Liver (tissue), 9 donors: Measurements from ENCODE around the gene FOXF2. TPM values are rescaled to one million over a fixed set of nuclear protein-coding genes. Genes with fewer than 3 reads are reported as not detected.
A peak's percentile ranks its signal among the peaks of the same experiment; 100 is the strongest.

ENCODE experiments used
- DNase-seq: peaks from one replicate; pipeline ENCODE4 v3.0.0-alpha.2; 2017; ENCODE audit warnings: low spot score
- H3K27ac ChIP-seq, 2 donors: one replicate each; pipeline ENCODE4 v1.7.0; 2013; ENCODE audit warnings: inconsistent platforms in 2 of 2, low read length in 2 of 2, control low read depth in 1 of 2, low read depth in 1 of 2, mild to moderate bottlenecking in 1 of 2
- H3K27me3 ChIP-seq, 4 donors: one replicate each; pipeline versions ENCODE4 v1.6.1 to v1.7.0; 2013; ENCODE audit warnings: low read length in 3 of 4, inconsistent platforms in 1 of 4, mild to moderate bottlenecking in 1 of 4, moderate library complexity in 1 of 4; ENCODE audit not compliant: control insufficient read depth in 4 of 4, insufficient read depth in 4 of 4
- H3K36me3 ChIP-seq, 4 donors: one replicate each; pipeline versions ENCODE4 v1.6.1 to v1.7.0; 2013; ENCODE audit warnings: low read length in 3 of 4, mild to moderate bottlenecking in 3 of 4, low read depth in 1 of 4, moderate library complexity in 1 of 4; ENCODE audit not compliant: control insufficient read depth in 4 of 4, insufficient read depth in 3 of 4
- H3K4me1 ChIP-seq, 4 donors: one replicate each; pipeline versions ENCODE4 v1.6.1 to v1.7.0; 2013; ENCODE audit warnings: low read length in 3 of 4, mild to moderate bottlenecking in 3 of 4, moderate library complexity in 1 of 4; ENCODE audit not compliant: control insufficient read depth in 4 of 4, insufficient read depth in 4 of 4
- H3K4me3 ChIP-seq, 3 donors: one replicate each; pipeline versions ENCODE4 v1.6.1 to v1.7.0; 2013; ENCODE audit warnings: low read length in 3 of 3, control low read depth in 1 of 3, low read depth in 1 of 3, mild to moderate bottlenecking in 1 of 3
- H3K9ac ChIP-seq, 2 donors: one replicate each; pipeline ENCODE4 v1.7.0; 2013; ENCODE audit warnings: low read length in 2 of 2, mild to moderate bottlenecking in 2 of 2, moderate library complexity in 2 of 2, control low read depth in 1 of 2, low read depth in 1 of 2
- H3K9me3 ChIP-seq, 4 donors: one replicate each; pipeline versions ENCODE4 v1.6.1 to v1.7.0; 2013; ENCODE audit warnings: low read length in 3 of 4; ENCODE audit not compliant: control insufficient read depth in 4 of 4
- CTCF ChIP-seq: fragments of 150-350 bp; IDR thresholded peaks from 2 replicates; pipeline ENCODE4 v1.5.1; 2017; ENCODE audit warnings: improper control_type of control experiment, low read depth, low read length; ENCODE audit not compliant: missing input control
- EGR1 ChIP-seq, 2 donors: IDR thresholded peaks; 2 replicates each; pipeline ENCODE4 v1.6.1; 2016 to 2018; ENCODE audit warnings: antibody characterized with exemption in 2 of 2, low read depth in 2 of 2
- FOXA1 ChIP-seq: IDR thresholded peaks from 2 replicates; pipeline ENCODE4 v1.6.1; 2016; ENCODE audit warnings: antibody characterized with exemption
- FOXA2 ChIP-seq: IDR thresholded peaks from 2 replicates; pipeline ENCODE4 v1.6.1; 2016; ENCODE audit warnings: antibody characterized with exemption
- GABPA ChIP-seq, 2 donors: IDR thresholded peaks in 1 of 2; conservative IDR thresholded peaks in 1 of 2; 2 replicates each; pipeline ENCODE4 v1.6.1; 2016; ENCODE audit warnings: antibody characterized with exemption in 2 of 2, mild to moderate bottlenecking in 1 of 2, moderate library complexity in 1 of 2
- HNF4A ChIP-seq, 2 donors: conservative IDR thresholded peaks; 2 replicates each; pipeline ENCODE4 v1.6.1; 2016; ENCODE audit warnings: antibody characterized with exemption in 2 of 2, mild to moderate bottlenecking in 2 of 2
- HNF4G ChIP-seq: IDR thresholded peaks from 2 replicates; pipeline ENCODE4 v1.6.1; 2016; ENCODE audit warnings: antibody characterized with exemption
- JUND ChIP-seq, 2 donors: IDR thresholded peaks; 2 replicates each; pipeline ENCODE4 v1.6.1; 2016; ENCODE audit warnings: antibody characterized with exemption in 2 of 2
- NR2F2 ChIP-seq: IDR thresholded peaks from 2 replicates; pipeline ENCODE4 v1.6.1; 2016; ENCODE audit warnings: antibody characterized with exemption
- RAD21 ChIP-seq, 2 donors: IDR thresholded peaks; 2 replicates each; pipeline ENCODE4 v1.6.1; 2016; ENCODE audit warnings: antibody characterized with exemption in 2 of 2, mild to moderate bottlenecking in 2 of 2
- REST ChIP-seq: IDR thresholded peaks from 2 replicates; pipeline ENCODE4 v1.6.1; 2016; ENCODE audit warnings: antibody characterized with exemption, mild to moderate bottlenecking
- RXRA ChIP-seq, 2 donors: IDR thresholded peaks; 2 replicates each; pipeline ENCODE4 v1.6.1; 2017 to 2018; ENCODE audit warnings: antibody characterized with exemption in 2 of 2, mild to moderate bottlenecking in 1 of 2
- SP1 ChIP-seq: IDR thresholded peaks from 2 replicates; pipeline ENCODE4 v1.6.1; 2018; ENCODE audit warnings: antibody characterized with exemption, mild to moderate bottlenecking
- TAF1 ChIP-seq: conservative IDR thresholded peaks from 2 replicates; pipeline ENCODE4 v1.6.1; 2016; ENCODE audit warnings: antibody characterized with exemption, mild to moderate bottlenecking
- YY1 ChIP-seq: IDR thresholded peaks from 2 replicates; pipeline ENCODE4 v1.6.1; 2016; ENCODE audit warnings: antibody characterized with exemption, mild to moderate bottlenecking
- ZBTB33 ChIP-seq: IDR thresholded peaks from 2 replicates; pipeline ENCODE4 v1.6.1; 2016; ENCODE audit warnings: antibody characterized with exemption
- WGBS: extraction: QIAGEN DNeasy Blood & Tissue Kit; methylation state at CpG from one replicate; pipeline ENCODE4 v1.1.7; 2013; 5-methylcytosine and 5-hydroxymethylcytosine counted together
- polyA plus RNA-seq, 2 donors: library from polyadenylated mRNA; stranded (reverse) in 1 of 2; unstranded in 1 of 2; fragments of 200-250 nt in 1 of 2; fragments of >200 nt in 1 of 2; fragmentation: Nextera tagmentation in 1 of 2; extraction: Ambion mirVana in 1 of 2; gene quantifications; one replicate each; pipeline versions ENCODE4 v1.2.1 to v1.2.3, GENCODE V29; 2013 to 2015
- total RNA-seq, 2 donors: library from RNA; depleted of rRNA; stranded (reverse); fragments of >200 nt; gene quantifications; one replicate each; pipeline ENCODE4 v1.2.3, GENCODE V29; 2014
- TF ChIP-seq, protein P1 (sequence below): IDR thresholded peaks from 2 replicates; pipeline ENCODE4 v1.6.1; 2016; ENCODE audit warnings: antibody characterized with exemption
- TF ChIP-seq, protein P2 (sequence below): IDR thresholded peaks from 2 replicates; pipeline ENCODE4 v1.6.1; 2016; ENCODE audit warnings: antibody characterized with exemption
- donor health status: healthy.
- donor health status: healthy.
- donor health status: healthy.
- donor health status: healthy.
- donor health status: healthy.

FOXF2 gene
- total and polyA plus RNA-seq, 4 donors, result 0.05 TPM; not detected in 3

GRCh38 chr6:1396952-1397868 lies 7.8 kb downstream of the FOXF2 start:
- WGBS, result 27% methylated on average over 28 of the region's 28 CpGs
- no peak overlapping the region for H3K27ac ChIP-seq
- peaks cover 11 to 13% (median 12%) of the 10 kb centered on the region in 4 donors for H3K4me1 ChIP-seq
- H3K4me3 ChIP-seq, result no peak overlapping the region
- peak; percentile 71 for DNase-seq
- no peaks in the 10 kb centered on the region for H3K36me3 ChIP-seq
- peaks cover 2 to 21% (median 20%) of the 10 kb centered on the region in 4 donors for H3K27me3 ChIP-seq
- TF ChIP-seq, protein P1, sequence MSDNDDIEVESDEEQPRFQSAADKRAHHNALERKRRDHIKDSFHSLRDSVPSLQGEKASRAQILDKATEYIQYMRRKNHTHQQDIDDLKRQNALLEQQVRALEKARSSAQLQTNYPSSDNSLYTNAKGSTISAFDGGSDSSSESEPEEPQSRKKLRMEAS, result no peak
- TF ChIP-seq CTCF (peak; percentile 84), REST (no peak), RAD21 (IDR thresholded peaks at IDR 0.05) (peak; percentile 80 to 83)
- H3K9ac ChIP-seq, result no peak overlapping the region
- no peaks in the 10 kb centered on the region for H3K9me3 ChIP-seq

- no peaks in the 10 kb centered on the region for H3K9me3 ChIP-seq
- WGBS, result 48% methylated on average over 3 of the region's 3 CpGs
- H3K27me3 ChIP-seq, result peaks cover 2 to 21% (median 12%) of the 10 kb centered on the region in 4 donors
- DNase-seq, result no peak
- H3K4me3 ChIP-seq, result no peak overlapping the region
- H3K36me3 ChIP-seq, result no peaks in the 10 kb centered on the region
- no peak overlapping the region for H3K27ac ChIP-seq
- H3K4me1 ChIP-seq, result peaks cover 0 to under 1% (median under 1%) of the 10 kb centered on the region in 4 donors
- H3K9ac ChIP-seq, result no peak overlapping the region
- TF ChIP-seq FOXA1, result no peak
- TF ChIP-seq NR2F2, result no peak
- no peak for TF ChIP-seq ZBTB33
- TF ChIP-seq RXRA (IDR thresholded peaks at IDR 0.05), result no peak
- TF ChIP-seq REST, result no peak
- no peak for TF ChIP-seq YY1
- TF ChIP-seq TAF1, result no peak
- TF ChIP-seq JUND (IDR thresholded peaks at IDR 0.05), result no peak
- TF ChIP-seq HNF4G, result no peak
- no peak for TF ChIP-seq EGR1 (IDR thresholded peaks at IDR 0.05; ENCODE audit: low read depth in 2 of 2)
- TF ChIP-seq FOXA2, result no peak
- TF ChIP-seq GABPA (IDR thresholded peaks at IDR 0.05 in 1 of 2, conservative IDR thresholded peaks at IDR 0.05 in 1 of 2), result no peak
- TF ChIP-seq, protein P1, result no peak
- TF ChIP-seq, protein P2, sequence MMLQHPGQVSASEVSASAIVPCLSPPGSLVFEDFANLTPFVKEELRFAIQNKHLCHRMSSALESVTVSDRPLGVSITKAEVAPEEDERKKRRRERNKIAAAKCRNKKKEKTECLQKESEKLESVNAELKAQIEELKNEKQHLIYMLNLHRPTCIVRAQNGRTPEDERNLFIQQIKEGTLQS, result no peak
- TF ChIP-seq SP1, result no peak
- no peak for TF ChIP-seq HNF4A (conservative IDR thresholded peaks at IDR 0.05)
- no peak for TF ChIP-seq RAD21 (IDR thresholded peaks at IDR 0.05)
Measured at GRCh38 chr6:1399085-1399780, 9.9 kb downstream of the FOXF2 start.
